Skeletal muscle satellite cell (primary cell): Measurements from ENCODE around the gene MYH11. TPM values are rescaled to one million over a fixed set of nuclear protein-coding genes. Genes with fewer than 3 reads are reported as not detected.

ENCODE experiments used
- H3K27me3 ChIP-seq: 2 replicates; pipeline ENCODE4 v1.7.0; 2013; ENCODE audit warnings: low read length; ENCODE audit not compliant: control insufficient read depth, insufficient read depth
- H3K36me3 ChIP-seq: 2 replicates; pipeline ENCODE4 v1.7.0; 2013; ENCODE audit warnings: mild to moderate bottlenecking, control low read depth, low read length; ENCODE audit not compliant: insufficient read depth
- H3K4me1 ChIP-seq: 2 replicates; pipeline ENCODE4 v1.7.0; 2013; ENCODE audit warnings: low read length; ENCODE audit not compliant: control insufficient read depth, insufficient read depth
- H3K4me2 ChIP-seq: 2 replicates; pipeline ENCODE4 v1.7.0; 2013; ENCODE audit warnings: mild to moderate bottlenecking, low read length
- H3K4me3 ChIP-seq: 2 replicates; pipeline ENCODE4 v1.7.0; 2013; ENCODE audit warnings: low read length
- H3K9ac ChIP-seq: 2 replicates; pipeline ENCODE4 v1.7.0; 2013; ENCODE audit warnings: mild to moderate bottlenecking, low read depth, low read length, moderate library complexity
- H3K9me3 ChIP-seq: replicated peaks from 2 replicates; pipeline ENCODE4 v1.7.0; 2013; ENCODE audit warnings: mild to moderate bottlenecking, control low read depth, low read length
- total RNA-seq: library from RNA; depleted of rRNA; stranded (reverse); fragments of >200 nt; gene quantifications from 2 replicates; pipeline ENCODE4 v1.2.3, GENCODE V29; 2012; rRNA removed

The MYH11 gene
- total RNA-seq = not detected in 2 replicates

- Histone ChIP-seq H3K36me3 (no peaks in the 10 kb centered on the region), H3K4me3 (peak within 1 kb of the TSS; percentile 62), H3K4me2 (peak within 1 kb of the TSS; percentile 72), H3K9me3 (no peaks in the 10 kb centered on the region), H3K27me3 (peaks cover 67% of the 10 kb centered on the region), H3K4me1 (no peaks in the 10 kb centered on the region), H3K9ac (no peak within 1 kb of the TSS)
Measured at GRCh38 chr16:15856901-15857698, at the start of gene MYH11. Gene MYH11 (minus strand): TSS chr16:15857028. CDS start chr16:15838252, 18,776 bp downstream.

GRCh38 chr16:15906439-15906838 is 49.6 kb upstream of the MYH11 start:
- Histone ChIP-seq H3K4me2 (no peak overlapping the region), H3K27me3 (no peaks in the 10 kb centered on the region), H3K4me3 (no peak overlapping the region), H3K4me1 (no peaks in the 10 kb centered on the region), H3K9me3 (no peaks in the 10 kb centered on the region), H3K36me3 (no peaks in the 10 kb centered on the region), H3K9ac (no peak overlapping the region)

GRCh38 chr16:15903960-15904359 is 47.1 kb upstream of the MYH11 start:
- no peaks in the 10 kb centered on the region for H3K9me3 ChIP-seq
- no peak overlapping the region for H3K9ac ChIP-seq
- H3K36me3 ChIP-seq = no peaks in the 10 kb centered on the region
- H3K27me3 ChIP-seq = no peaks in the 10 kb centered on the region
- H3K4me1 ChIP-seq = peaks cover 13% of the 10 kb centered on the region
- no peak overlapping the region for H3K4me2 ChIP-seq
- H3K4me3 ChIP-seq = no peak overlapping the region

GRCh38 chr16:15900901-15901500 is 44.2 kb upstream of the MYH11 start:
- no peaks in the 10 kb centered on the region for H3K36me3 ChIP-seq
- H3K27me3 ChIP-seq = no peaks in the 10 kb centered on the region
- H3K9ac ChIP-seq = no peak overlapping the region
- H3K4me3 ChIP-seq = no peak overlapping the region
- H3K4me2 ChIP-seq = no peak overlapping the region
- H3K4me1 ChIP-seq = peaks cover 23% of the 10 kb centered on the region
- H3K9me3 ChIP-seq = no peaks in the 10 kb centered on the region

DNA sequence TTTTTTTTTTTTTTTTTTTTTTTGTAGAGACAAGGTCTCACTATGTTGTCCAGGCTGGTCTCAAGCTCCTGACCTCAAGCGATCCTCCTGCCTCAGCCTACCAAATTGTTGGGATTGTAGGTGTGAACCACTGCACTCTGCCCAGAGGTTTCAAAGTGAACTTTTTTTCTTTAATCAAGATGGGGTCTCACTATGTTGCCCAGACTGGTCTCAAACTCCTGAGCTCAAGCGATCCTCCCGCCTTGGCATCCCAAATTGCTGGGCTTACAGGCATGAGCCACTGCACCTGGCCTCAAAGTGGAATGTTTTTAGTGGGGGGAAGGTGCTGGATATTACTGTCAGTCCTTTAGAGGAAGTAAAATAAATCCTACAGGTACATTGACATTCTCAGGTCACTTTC is 43.5 kb upstream of the MYH11 start:
- H3K9me3 ChIP-seq = no peaks in the 10 kb centered on the region
- peaks cover 23% of the 10 kb centered on the region for H3K4me1 ChIP-seq
- no peak overlapping the region for H3K4me2 ChIP-seq
- H3K4me3 ChIP-seq = no peak overlapping the region
- no peaks in the 10 kb centered on the region for H3K27me3 ChIP-seq
- no peaks in the 10 kb centered on the region for H3K36me3 ChIP-seq
- H3K9ac ChIP-seq = no peak overlapping the region

DNA sequence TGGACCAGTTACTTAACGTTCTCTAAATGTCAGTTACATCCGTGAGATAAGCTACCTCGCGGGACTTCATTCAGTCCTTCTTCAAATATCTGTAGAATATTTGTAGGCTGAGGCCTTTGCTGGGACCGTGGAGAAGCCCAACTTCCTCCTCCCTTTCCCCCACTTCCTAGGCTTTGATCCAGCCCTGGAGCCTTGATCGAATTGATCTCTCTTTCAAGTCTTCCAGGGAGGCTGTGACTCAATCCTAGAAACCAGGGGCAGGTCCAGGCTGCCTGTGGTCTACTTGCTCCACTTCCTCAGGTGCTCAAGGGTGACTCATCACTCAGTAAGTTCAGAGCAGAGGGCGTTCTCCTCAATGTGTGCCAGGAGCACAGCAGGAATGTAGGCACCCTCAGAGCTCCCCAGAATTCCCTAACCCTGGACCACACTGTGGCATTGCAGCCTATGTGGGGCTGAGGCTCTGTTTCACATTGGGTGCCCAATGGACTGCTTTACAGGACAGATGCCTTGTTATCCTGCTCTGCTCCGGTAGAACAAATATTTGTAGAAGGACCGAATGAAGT is 42.8 kb upstream of the MYH11 start:
- Histone ChIP-seq H3K9ac (no peak overlapping the region), H3K36me3 (no peaks in the 10 kb centered on the region), H3K4me3 (no peak overlapping the region), H3K9me3 (no peaks in the 10 kb centered on the region), H3K4me1 (peaks cover 23% of the 10 kb centered on the region), H3K27me3 (no peaks in the 10 kb centered on the region), H3K4me2 (peak overlapping the region; percentile 1)

GRCh38 chr16:15898654-15899053 is 41.8 kb upstream of the MYH11 start:
- Histone ChIP-seq H3K27me3 (no peaks in the 10 kb centered on the region), H3K9me3 (no peaks in the 10 kb centered on the region), H3K4me1 (peaks cover 23% of the 10 kb centered on the region), H3K4me2 (no peak overlapping the region), H3K4me3 (no peak overlapping the region), H3K36me3 (no peaks in the 10 kb centered on the region), H3K9ac (no peak overlapping the region)

- Histone ChIP-seq H3K9me3 (no peaks in the 10 kb centered on the region), H3K9ac (peak overlapping the region; percentile 23), H3K27me3 (no peaks in the 10 kb centered on the region), H3K36me3 (no peaks in the 10 kb centered on the region), H3K4me3 (peak overlapping the region; percentile 59), H3K4me2 (peak overlapping the region; percentile 75), H3K4me1 (peaks cover 23% of the 10 kb centered on the region)
Measured at GRCh38 chr16:15897834-15898254, 41.0 kb upstream of the MYH11 start.

GRCh38 chr16:15897121-15897780 is 40.4 kb upstream of the MYH11 start:
- no peak overlapping the region for H3K4me3 ChIP-seq
- no peaks in the 10 kb centered on the region for H3K27me3 ChIP-seq
- no peaks in the 10 kb centered on the region for H3K36me3 ChIP-seq
- no peak overlapping the region for H3K9ac ChIP-seq
- H3K9me3 ChIP-seq = no peaks in the 10 kb centered on the region
- peak overlapping the region; percentile 75 for H3K4me2 ChIP-seq
- H3K4me1 ChIP-seq = peaks cover 23% of the 10 kb centered on the region

DNA sequence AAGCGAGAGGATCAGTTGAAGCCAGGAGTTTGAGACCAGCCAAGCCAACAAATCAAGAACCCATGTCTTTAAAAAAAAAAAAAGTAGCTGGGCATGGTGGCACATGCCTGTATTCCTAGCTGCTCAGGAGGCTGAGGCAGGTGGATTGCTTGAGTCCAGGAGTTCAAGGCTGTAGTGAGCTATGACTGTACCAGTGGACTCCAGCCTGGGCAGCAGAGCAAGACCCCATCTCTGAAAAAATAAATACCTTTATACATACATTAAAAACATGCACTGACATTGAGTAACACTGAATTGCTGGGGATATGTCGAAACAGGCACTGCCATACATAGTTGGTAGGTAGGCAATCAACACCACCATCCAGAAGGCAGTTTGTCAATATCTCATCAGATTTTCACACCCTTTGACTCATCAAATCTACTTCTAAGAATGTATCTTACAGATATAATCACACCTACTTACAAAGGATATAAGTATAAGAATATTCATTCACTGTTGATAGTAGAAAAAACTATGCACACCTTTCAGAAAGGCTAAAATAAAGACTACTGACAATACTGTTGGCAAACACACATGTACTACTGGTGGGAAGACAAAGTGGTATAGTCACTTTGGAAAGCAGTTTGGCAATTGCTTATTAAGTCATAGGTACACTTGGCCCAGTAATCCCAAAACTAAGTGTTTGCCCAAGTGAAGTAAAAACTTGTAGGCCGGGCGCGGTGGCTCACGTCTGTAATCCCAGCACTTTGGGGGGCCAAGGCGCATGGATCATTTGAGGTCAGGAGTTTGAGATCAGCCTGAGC is 37.9 kb upstream of the MYH11 start:
- Histone ChIP-seq H3K9me3 (no peaks in the 10 kb centered on the region), H3K4me2 (no peak overlapping the region), H3K36me3 (no peaks in the 10 kb centered on the region), H3K27me3 (no peaks in the 10 kb centered on the region), H3K4me1 (peaks cover 18% of the 10 kb centered on the region), H3K4me3 (no peak overlapping the region), H3K9ac (no peak overlapping the region)

DNA sequence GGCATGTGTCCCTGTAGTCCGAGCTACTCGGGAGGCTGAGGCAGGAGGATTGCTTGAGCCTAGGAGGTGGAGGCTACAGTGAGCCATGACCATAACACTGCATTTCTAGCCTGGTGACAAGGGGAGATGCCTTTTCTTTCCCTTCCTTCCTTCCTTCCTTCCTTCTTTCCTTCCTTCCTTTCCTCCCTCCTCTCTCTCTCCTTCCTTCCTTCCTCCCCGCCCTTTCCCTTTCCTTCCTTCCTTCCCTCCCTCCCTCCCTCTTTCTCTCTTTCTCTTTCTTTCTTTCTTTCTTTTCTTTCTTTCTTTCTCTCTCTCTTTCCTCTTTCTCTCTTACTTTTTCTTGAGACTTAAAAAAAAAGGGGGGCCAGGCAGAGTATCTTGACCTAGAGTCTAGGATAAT is 34.7 kb upstream of the MYH11 start:
- no peaks in the 10 kb centered on the region for H3K27me3 ChIP-seq

More for the DNA sequence above, 34.7 kb upstream of the MYH11 start:
- Histone ChIP-seq H3K9me3 (no peaks in the 10 kb centered on the region), H3K9ac (no peak overlapping the region), H3K4me1 (peaks cover 14% of the 10 kb centered on the region), H3K4me3 (no peak overlapping the region), H3K4me2 (no peak overlapping the region), H3K36me3 (no peaks in the 10 kb centered on the region)
